GM21528 (cell line): ENCODE measurements around the gene CIAO3.
"Not testable (repeated sequence)": the region's sequence is repeated elsewhere in the genome, so short reads cannot be mapped to it uniquely, and the experiment has no call there.

Experiments
- ATAC-seq: cut with Tn5 transposase; IDR thresholded peaks from one replicate; pipeline ENCODE4 v1.9.1; 2021; ENCODE audit warnings: mild to moderate bottlenecking, moderate library complexity; ENCODE audit not compliant: unreplicated experiment, low FRiP score

Gene CIAO3

GRCh38 chr16:776824-777223, 36.0 kb upstream of the CIAO3 start:
- no peak for ATAC-seq

GRCh38 chr16:776298-776697, 35.5 kb upstream of the CIAO3 start:
- ATAC-seq = not testable (repeated sequence)

- ATAC-seq = no peak
These were observed 34.5 kb upstream of the CIAO3 start for GRCh38 chr16:775236-775796.

GRCh38 chr16:774086-775001, 33.5 kb upstream of the CIAO3 start:
- ATAC-seq = no peak

DNA sequence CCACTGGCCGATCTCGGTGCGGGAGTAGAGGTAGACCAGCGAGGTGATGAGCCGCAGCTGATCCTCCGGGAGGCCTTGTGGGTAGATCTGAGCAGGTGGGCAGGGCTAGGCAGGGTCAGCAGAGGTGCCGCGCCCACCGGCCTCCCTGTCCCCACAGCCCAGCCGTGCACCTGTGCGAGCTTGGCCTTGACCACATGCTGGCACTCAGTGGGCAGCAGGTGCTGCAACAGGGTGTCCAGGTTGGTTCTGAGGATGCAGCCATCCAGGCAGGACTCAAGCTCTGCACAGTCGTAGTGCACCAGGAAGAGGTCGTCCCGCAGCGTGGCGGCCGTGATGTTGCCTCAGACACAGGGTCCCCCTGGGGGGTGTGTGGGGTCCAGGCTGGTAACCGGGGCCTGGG, 32.2 kb upstream of the CIAO3 start:
- ATAC-seq = no peak

DNA sequence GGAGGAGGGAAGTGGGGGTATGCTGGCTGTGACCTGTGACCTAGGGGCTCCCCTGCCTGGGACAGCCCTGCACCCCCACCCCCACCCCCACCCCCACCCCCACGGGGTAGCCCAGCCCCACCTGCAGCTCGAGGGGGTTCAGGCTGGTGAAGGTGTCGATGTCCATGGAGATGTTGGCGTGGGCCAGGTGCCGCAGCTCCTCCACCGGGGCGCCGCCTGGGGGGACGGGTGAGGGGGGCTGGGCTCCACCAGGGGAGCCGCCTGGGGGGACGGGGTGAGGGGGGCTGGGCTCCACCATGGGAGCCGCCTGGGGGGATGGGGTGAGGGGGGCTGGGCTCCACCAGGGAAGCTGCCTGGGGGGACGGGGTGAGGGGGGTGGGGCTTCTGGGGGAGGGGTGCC, 29.6 kb upstream of the CIAO3 start:
- ATAC-seq = no peak

DNA sequence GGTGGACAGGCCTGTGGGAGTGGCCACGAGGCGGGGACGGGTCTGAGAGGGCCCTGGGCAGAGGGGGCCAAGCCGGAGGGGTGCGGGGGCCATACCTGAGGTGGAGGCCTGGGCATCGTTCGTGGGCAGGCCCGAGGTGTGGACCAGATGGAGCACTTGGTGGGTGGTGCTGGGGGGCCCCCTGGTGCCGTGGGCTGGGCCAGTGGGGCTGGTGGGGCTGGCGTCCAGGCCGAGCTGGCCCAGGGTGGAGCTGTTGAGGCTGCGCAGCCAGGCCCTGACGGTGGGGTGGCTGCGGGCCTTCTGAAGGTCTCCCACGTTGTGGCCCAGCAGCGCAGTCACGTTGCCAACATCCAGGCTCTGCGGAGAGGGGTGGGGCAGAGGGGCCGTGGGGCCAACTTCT, 29.1 kb upstream of the CIAO3 start:
- no peak for ATAC-seq

GRCh38 chr16:769184-769784, 28.5 kb upstream of the CIAO3 start:
- no peak for ATAC-seq

DNA sequence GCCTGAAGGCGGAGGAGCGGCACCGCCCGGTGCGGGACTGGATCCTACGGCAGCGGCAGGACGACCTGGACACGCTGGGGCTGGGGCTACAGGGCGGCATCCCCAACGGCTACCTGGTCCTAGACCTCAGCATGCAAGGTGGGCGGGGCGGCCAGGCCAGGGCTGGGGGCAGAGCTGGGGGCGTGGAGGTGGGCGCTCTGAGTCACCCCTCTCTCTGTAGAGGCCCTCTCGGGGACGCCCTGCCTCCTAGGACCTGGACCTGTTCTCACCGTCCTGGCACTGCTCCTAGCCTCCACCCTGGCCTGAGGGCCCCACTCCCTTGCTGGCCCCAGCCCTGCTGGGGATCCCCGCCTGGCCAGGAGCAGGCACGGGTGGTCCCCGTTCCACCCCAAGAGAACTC, 27.6 kb upstream of the CIAO3 start:
- no peak for ATAC-seq

GRCh38 chr16:767743-768235, 27.0 kb upstream of the CIAO3 start:
- no peak for ATAC-seq

DNA sequence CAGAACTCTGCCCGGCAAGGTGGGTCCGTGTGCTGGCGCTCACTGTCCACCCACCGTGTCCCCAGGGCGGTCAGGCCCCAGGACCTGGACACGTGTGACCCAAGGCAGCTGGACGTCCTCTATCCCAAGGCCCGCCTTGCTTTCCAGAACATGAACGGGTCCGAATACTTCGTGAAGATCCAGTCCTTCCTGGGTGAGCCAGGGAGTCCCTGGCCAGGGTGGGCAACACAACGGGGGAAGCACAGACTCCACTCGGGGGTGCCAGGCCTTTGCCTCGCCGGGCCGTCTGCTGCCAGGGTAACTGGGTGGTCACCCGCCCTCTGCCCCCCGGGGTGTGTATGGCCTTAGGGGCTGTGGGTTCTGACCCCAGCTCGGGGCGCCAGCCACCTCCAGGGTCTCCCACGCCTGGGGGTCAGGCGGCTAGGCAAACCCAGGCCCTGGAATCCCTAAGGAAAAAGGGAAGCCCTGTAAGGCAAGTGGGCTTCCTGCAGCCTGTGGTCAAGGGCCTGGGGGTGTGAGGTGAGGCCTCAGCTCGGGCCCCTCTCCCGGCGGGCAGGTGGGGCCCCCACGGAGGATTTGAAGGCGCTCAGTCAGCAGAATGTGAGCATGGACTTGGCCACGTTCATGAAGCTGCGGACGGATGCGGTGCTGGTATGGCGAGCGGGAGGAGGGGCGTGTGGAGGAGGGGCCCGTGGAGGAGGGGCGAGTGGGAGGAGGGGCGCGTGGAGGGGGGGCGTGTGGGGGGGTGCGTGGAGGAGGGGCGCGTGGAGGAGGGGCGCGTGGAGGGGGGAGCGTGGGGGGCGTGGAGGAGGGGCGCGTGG, 26.2 kb upstream of the CIAO3 start:
- ATAC-seq = no peak

DNA sequence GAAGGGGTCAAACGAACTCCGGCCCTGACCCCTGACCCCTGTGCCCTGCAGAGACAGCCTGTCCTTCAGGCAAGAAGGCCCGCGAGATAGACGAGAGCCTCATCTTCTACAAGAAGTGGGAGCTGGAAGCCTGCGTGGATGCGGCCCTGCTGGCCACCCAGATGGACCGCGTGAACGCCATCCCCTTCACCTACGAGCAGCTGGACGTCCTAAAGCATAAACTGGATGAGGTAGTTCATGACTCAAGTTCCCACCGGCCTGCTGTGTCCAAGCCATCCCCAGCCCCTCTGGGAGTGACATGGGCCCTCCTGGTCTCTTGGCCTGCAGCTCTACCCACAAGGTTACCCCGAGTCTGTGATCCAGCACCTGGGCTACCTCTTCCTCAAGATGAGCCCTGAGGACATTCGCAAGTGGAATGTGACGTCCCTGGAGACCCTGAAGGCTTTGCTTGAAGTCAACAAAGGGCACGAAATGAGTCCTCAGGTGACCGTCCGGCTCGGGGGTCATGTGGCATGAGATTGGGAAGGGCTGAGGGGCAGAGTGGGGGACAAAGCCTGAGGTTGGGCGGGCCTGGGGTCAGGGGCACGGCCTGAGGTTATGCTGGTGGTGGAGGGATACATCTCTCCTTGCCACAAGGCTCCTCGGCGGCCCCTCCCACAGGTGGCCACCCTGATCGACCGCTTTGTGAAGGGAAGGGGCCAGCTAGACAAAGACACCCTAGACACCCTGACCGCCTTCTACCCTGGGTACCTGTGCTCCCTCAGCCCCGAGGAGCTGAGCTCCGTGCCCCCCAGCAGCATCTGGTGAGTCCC, 25.4 kb upstream of the CIAO3 start:
- no peak for ATAC-seq

- ATAC-seq = no peak
These were observed 24.7 kb upstream of the CIAO3 start for GRCh38 chr16:765488-765865.

- ATAC-seq = no peak
These were observed 24.2 kb upstream of the CIAO3 start for GRCh38 chr16:764848-765487.

GRCh38 chr16:764184-764750, 23.5 kb upstream of the CIAO3 start:
- ATAC-seq = no peak

DNA sequence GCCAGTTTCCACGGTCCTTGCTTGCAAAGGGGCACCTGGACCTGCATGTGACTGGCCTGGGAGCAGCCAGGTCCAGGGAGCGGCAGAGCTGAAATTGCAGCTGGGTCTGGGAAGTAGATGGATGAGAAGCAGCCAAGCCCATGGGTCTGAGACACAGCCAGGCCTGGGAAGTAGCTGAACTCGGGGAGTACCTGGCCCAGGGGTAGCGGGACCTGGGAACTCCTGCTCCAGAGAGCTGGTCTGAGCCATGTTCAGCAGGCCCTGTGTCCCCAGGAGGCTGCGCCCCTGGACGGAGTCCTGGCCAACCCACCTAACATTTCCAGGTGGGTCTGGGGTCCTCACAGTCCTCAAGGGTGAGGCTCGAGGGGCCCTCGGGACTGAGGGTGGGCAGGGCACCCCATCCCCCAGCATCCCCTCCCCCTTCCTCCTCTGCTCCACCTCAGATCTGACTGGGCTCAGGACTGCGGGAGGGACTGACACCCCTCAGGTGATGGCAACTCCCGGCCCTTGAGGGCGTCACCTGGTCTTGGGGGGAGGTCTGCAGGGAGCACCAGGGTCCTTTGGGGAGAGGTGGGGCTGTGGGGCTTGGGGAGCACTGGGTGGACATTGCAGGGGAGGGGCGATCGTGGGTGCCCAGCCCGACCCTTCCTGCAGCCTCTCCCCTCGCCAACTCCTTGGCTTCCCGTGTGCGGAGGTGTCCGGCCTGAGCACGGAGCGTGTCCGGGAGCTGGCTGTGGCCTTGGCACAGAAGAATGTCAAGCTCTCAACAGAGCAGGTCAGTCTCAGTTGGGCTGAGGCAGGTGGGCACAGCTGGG, 22.8 kb upstream of the CIAO3 start:
- ATAC-seq = no peak

- no peak for ATAC-seq
These were observed 21.9 kb upstream of the CIAO3 start for GRCh38 chr16:762595-763268.
